ENCODE results near the gene SMIM41.
"Not testable (repeated sequence)": the region's sequence is repeated elsewhere in the genome, so short reads cannot be mapped to it uniquely, and the experiment has no call there.

Gene SMIM41

GRCh38 chr12:52086366-52086765 is 6.9 kb downstream of the SMIM41 start:
- DNase-seq = no peak

GRCh38 chr12:52086944-52087835 is 7.7 kb downstream of the SMIM41 start:
- DNase-seq = no peak

- no peak for DNase-seq
Measured at GRCh38 chr12:52087961-52088820, 8.7 kb downstream of the SMIM41 start.

GRCh38 chr12:52089491-52089890 is 10.0 kb downstream of the SMIM41 start:
- no peak for DNase-seq

GRCh38 chr12:52090291-52090690 is 10.8 kb downstream of the SMIM41 start:
- no peak for DNase-seq

GRCh38 chr12:52091061-52091460 is 11.6 kb downstream of the SMIM41 start:
- DNase-seq = no peak

- no peak for DNase-seq
Measured at GRCh38 chr12:52091869-52092268, 12.4 kb downstream of the SMIM41 start.

- no peak for DNase-seq
Measured at GRCh38 chr12:52093346-52093745, 13.8 kb downstream of the SMIM41 start.

- DNase-seq = no peak
Measured at GRCh38 chr12:52096332-52097044, 17.0 kb downstream of the SMIM41 start.

- DNase-seq = no peak
Measured at GRCh38 chr12:52097045-52097666, 17.7 kb downstream of the SMIM41 start.

GRCh38 chr12:52104431-52105089 is 25.1 kb downstream of the SMIM41 start:
- DNase-seq = not testable (repeated sequence)

- not testable (repeated sequence) for DNase-seq
Measured at GRCh38 chr12:52116222-52117125, 37.0 kb downstream of the SMIM41 start.

- DNase-seq = not testable (repeated sequence)
Measured at GRCh38 chr12:52117806-52118475, 38.4 kb downstream of the SMIM41 start.

GRCh38 chr12:52119398-52120254 is 40.1 kb downstream of the SMIM41 start:
- no peak for DNase-seq

- DNase-seq = no peak
Measured at GRCh38 chr12:52120951-52121823, 41.7 kb downstream of the SMIM41 start.

- no peak for DNase-seq
Measured at GRCh38 chr12:52121824-52122539, 42.5 kb downstream of the SMIM41 start.

GRCh38 chr12:52122540-52122871 is 43.0 kb downstream of the SMIM41 start:
- DNase-seq = no peak

- no peak for DNase-seq
Measured at GRCh38 chr12:52122904-52123303, 43.4 kb downstream of the SMIM41 start.
